Frontal cortex (tissue), 4 donors: ENCODE data around the gene C9orf50. TPM values are rescaled to one million over a fixed set of nuclear protein-coding genes. Genes with fewer than 3 reads are reported as not detected.
"Not testable (repeated sequence)": the region's sequence is repeated elsewhere in the genome, so short reads cannot be mapped to it uniquely, and the experiment has no call there.

Source experiments
- DNase-seq, 2 donors: peaks; one replicate each; pipeline ENCODE4 v3.0.0; 2012; ENCODE audit warnings: low spot score in 2 of 2
- FAIRE-seq: peaks from 2 replicates; lab custom pipeline; 2012; peaks lifted over from hg19 to GRCh38; lab: Jason Lieb, UNC
- total RNA-seq: library from RNA; depleted of rRNA; stranded (reverse); fragments of >200 nt; gene quantifications from one replicate; pipeline ENCODE4 v1.2.3, GENCODE V29; 2014
- donor health status: control.
- donor health status: control.
- donor health status: control.

The C9orf50 gene, protein sequence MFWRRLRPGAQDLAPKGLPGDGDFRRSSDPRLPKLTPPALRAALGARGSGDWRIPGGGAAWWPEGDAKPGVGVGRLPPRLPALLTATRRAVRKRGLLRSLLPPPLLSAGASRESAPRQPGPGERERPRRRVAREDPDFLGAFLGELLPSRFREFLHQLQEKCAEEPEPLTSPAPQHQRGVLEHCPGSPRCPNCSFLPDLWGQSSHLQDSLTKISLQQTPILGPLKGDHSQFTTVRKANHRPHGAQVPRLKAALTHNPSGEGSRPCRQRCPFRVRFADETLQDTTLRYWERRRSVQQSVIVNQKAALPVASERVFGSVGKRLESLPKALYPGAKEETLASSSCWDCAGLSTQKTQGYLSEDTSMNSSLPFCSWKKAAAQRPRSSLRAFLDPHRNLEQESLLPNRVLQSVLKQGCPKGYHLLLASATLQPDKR
- not detected for total RNA-seq

DNA sequence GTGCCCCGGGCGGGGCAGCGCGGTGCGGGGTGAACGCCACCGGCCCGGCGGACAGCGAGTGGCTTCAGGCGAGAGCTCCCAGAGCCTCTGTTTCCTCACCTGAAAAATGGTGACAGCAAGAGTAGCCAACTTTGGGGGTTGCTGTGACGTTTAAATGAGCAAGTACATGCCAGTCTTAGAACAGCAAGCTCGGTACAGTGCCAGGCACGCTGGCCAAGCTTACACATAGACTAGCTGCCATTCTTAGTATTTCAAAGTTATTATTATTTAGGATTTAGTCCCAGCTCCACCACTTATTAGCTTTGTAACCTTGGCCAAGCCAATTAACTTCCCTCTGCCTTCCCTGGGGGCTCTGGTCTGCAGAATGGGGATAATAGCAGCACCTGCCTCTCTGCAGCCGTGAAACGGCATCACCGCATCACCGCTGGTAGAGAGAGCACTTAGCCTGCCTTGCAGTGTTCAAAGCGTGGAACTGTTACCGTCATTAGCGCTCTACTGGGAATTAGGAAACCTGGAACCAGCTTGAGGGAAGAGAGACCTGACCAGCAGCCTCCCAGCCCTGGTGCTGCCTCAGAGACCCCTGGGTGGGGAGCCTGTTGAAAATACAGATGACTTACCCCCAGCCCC lies at the start of gene C9orf50:
TSS of gene C9orf50 (minus strand) at position 433 of the 627 bp plus-strand sequence. CDS start 527 bp downstream, outside the sequence.
- FAIRE-seq (no peak), DNase-seq (no peak)

DNA sequence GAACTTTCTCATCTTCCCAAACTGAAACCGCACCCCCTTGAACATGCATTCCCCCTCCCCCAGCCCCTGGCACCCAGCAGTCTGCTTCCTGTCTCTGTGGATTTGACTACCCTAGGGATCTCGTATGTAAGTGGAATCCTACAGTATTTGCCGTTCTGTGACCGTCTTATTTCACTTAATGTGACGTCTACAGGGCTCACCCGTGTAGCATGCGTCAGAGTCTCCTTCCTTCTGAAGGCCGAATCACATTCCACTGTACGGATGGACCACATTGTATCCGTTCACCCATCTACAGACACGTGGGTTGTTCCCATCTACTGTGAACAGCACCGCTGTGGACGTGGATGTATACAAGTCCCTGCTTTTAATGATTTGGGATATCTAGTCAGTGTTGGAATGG lies 49.0 kb upstream of the C9orf50 start:
- FAIRE-seq = no peak

GRCh38 chr9:129669141-129669718 lies 48.3 kb upstream of the C9orf50 start:
- FAIRE-seq (no peak), DNase-seq (no peak)

More for the DNA sequence above, 49.0 kb upstream of the C9orf50 start:
- no peak for DNase-seq

DNA sequence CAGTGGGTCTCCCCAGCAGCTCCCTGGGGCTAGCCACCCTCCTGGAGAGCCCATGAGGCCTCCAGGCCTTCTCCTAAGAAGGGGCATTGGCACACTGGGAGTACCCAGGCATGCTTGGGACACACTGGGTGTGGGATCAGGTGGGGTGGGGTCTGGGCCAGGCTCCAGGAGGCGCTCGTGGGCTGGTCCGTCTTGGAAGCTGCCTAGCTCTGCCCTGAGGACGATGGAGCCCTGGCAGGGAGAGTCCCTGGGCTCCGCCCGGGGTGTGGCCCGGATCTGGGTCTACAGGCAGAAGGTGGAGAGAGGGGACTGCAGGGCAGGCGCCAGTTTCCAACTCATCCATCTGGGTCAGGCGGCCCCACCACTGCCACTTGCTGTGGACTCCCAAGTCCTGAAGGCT lies 46.9 kb upstream of the C9orf50 start:
- DNase-seq (no peak), FAIRE-seq (no peak)

- FAIRE-seq (no peak), DNase-seq (no peak)
These were observed 46.5 kb upstream of the C9orf50 start for GRCh38 chr9:129667378-129667777.

DNA sequence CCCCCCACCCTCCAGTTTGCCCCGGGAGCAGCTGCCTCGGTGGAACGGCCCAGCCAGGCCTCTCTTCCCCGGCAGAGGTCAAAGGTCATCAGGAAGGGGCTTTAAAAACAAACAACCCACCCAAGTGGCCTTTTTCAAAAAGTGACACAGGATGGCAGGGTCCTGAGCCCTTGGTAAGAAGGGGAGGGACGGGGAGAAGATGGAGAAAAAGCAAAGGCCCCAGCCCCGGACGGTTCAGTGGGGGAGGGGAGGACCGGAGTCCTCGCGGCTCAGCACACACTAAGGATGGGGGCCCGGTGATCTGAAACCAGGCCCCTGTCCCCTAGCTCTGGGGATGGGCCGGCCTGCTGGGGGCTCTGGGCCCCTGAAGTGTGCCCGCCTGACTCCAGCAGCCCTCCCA lies 45.7 kb upstream of the C9orf50 start:
- no peak for FAIRE-seq
- DNase-seq = no peak

DNA sequence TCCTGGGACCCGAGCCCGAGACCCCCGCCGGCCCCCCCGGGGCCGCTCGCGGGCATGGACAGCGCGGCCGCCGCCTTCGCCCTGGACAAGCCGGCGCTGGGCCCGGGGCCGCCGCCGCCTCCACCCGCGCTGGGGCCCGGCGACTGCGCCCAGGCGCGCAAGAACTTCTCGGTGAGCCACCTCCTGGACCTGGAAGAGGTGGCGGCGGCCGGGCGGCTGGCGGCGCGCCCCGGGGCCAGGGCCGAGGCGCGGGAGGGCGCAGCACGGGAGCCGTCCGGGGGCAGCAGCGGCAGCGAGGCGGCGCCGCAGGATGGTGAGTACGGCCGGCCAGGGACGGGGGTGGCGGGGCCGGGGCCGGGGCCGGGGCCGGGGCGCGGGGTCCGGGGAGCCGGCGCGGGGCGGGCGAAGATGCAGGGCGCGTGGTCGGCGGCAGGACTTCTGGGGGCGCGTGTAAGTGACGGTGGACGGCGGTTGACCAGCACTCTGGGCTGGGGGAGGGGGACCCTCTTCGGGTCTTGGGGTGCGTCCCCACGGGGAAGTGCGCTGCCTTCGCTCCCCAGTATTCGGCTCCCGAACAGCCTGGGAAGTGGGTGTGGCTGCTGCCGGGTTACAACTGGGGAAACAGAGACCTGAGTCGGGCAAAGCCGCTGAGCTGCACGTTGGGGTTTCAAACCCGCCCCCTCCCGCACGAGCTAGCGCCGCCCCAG lies 45.1 kb upstream of the C9orf50 start:
- no peak for DNase-seq

GRCh38 chr9:129665389-129665775 lies 44.5 kb upstream of the C9orf50 start, which contains the start of gene PRRX2:
PRRX2 (plus strand) TSS chr9:129665647; CDS start chr9:129665868, 221 bp downstream.
- FAIRE-seq = no peak

More for the DNA sequence above, 45.1 kb upstream of the C9orf50 start:
- no peak for FAIRE-seq

DNA sequence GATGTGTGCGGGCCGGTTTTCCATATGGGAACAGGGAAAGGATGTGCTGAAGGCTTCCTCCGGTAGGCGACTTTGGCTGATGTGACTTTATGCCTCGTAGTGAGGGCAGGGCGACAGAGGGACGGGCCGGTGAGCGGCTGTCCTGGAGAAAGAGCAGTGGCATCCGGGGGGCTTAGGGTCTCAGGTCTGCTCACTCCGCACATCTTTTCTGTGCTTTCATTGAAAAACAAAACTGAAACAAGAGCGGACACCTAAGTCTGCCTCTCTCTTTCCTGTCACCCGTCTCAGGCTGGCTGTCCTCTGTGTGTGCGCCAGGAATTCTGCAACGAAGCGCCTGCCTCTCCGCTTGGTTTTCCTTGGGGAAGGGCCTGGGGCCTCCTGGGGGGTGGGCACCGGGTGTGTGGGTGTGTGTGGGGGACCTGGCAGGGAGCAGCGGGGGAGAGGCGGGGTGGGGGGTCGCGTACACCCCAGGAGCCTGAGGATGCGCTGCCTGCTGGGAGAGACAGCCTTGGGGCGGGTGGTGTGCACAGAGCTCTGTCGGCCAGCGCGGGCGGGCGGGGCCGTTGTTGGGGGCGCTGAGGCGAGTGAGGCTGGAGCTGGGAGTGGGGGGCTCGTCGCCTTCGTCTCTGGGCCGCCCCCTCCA lies 44.0 kb upstream of the C9orf50 start:
- no peak for FAIRE-seq
- DNase-seq = no peak

More at GRCh38 chr9:129665389-129665775, 44.5 kb upstream of the C9orf50 start, which contains the start of gene PRRX2:
- DNase-seq = no peak

GRCh38 chr9:129662239-129662638 lies 41.3 kb upstream of the C9orf50 start:
- DNase-seq, FAIRE-seq: not testable (repeated sequence)

GRCh38 chr9:129661029-129661428 lies 40.1 kb upstream of the C9orf50 start:
- no peak for FAIRE-seq

DNA sequence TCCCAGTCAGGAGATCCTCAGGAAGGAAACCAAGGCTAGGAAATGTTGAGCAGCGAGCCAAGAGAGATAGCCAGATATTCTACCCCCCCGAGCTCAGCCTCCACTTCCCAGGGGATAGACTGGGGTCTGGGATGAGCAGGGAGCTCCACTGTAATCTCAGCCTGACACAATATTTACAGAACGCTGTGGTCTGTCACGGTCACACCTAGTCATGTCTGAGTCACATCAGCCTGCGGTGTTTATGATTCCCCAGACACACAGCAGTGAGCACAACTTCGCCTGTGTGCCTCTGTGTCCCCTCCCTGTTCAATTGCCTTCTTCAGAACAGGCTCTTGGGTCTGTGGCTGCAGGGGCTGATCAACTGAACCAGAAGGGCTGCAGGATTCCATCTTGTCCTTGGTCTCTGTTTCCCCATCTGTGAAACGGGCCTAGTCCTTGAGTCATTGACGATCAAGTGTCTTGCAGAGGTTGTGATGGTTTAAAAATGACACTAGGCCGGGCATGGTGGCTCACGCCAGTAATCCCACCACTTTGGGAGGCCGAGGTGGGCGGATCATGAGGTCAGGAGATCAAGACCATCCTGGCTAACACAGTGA lies 36.0 kb upstream of the C9orf50 start:
- no peak for DNase-seq
- FAIRE-seq = no peak

More at GRCh38 chr9:129661029-129661428, 40.1 kb upstream of the C9orf50 start:
- no peak for DNase-seq

DNA sequence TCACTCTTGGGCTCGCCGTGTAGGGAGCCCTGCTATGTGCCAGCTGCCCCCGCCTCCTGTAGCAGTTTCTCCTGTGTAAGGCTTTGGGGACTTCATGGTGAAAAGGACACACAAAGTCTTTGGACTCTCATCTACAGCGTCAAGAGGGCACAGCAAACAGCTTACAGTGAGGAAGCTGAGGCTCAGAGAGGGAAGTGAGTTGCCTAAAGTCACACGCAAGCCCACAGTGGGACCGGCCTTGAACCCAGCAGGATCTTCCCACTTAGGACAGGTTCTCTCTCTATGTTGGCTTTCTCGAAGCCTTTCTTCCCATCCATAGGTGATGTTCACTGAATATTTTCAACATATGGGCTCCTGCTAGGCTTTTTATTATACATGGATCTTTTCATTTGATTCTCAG lies 34.8 kb upstream of the C9orf50 start:
- no peak for FAIRE-seq
- no peak for DNase-seq

DNA sequence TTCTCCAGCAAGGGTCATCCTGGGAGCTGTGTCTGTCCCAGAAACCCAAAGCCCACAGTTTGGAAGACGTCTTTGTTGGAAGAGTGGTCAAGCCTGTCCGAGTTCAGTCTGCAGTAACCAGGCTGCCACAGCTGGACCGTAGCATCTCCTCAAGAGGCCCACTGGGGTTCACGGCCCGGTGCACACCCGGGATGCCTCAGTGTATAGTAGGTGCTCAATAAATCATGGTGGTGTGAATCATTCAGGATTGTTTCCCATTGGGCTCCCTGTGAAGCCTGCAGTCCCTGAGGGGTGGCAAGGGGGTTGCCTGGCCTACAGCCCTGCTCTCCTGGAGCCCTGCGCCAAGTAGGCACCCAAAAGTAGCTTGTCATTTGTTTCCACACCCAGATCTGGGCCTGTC lies 34.3 kb upstream of the C9orf50 start:
- FAIRE-seq = no peak
- DNase-seq = no peak

GRCh38 chr9:129654554-129655040 lies 33.7 kb upstream of the C9orf50 start:
- FAIRE-seq = no peak
- DNase-seq = no peak

- FAIRE-seq = no peak
- DNase-seq = no peak
These were observed 33.1 kb upstream of the C9orf50 start for GRCh38 chr9:129653823-129654553.

GRCh38 chr9:129650680-129651235 lies 29.9 kb upstream of the C9orf50 start:
- FAIRE-seq (no peak), DNase-seq (no peak)
